AG08395 (cell line): ENCODE measurements around the gene RNF126.
"Not testable (repeated sequence)": the region's sequence is repeated elsewhere in the genome, so short reads cannot be mapped to it uniquely, and the experiment has no call there.

ENCODE experiments used
- DNase-seq: peaks from one replicate; pipeline ENCODE4 v3.0.0; 2012; ENCODE audit warnings: mixed read lengths, low spot score

The RNF126 gene

GRCh38 chr19:685454-685931 lies 22.5 kb upstream of the RNF126 start:
- no peak for DNase-seq

- DNase-seq = no peak
These were observed 19.8 kb upstream of the RNF126 start for GRCh38 chr19:682678-683320.

GRCh38 chr19:681029-682019 lies 18.3 kb upstream of the RNF126 start:
- no peak for DNase-seq

GRCh38 chr19:680287-681028 lies 17.4 kb upstream of the RNF126 start:
- DNase-seq = peak; percentile 98

- peak; percentile 54 for DNase-seq
These were observed 16.6 kb upstream of the RNF126 start for GRCh38 chr19:679418-680286.

GRCh38 chr19:678791-679388 lies 15.9 kb upstream of the RNF126 start:
- DNase-seq = no peak

- DNase-seq = no peak
These were observed 14.8 kb upstream of the RNF126 start for GRCh38 chr19:677601-678436.

GRCh38 chr19:677201-677600 lies 14.2 kb upstream of the RNF126 start:
- DNase-seq = peak; percentile 86

GRCh38 chr19:676339-677105 lies 13.5 kb upstream of the RNF126 start, which contains the start of gene FSTL3:
Gene FSTL3, plus strand, starts transcription at chr19:676392. Its CDS starts 32 bp downstream, at chr19:676424.
- DNase-seq = peak; percentile 35

- no peak for DNase-seq
These were observed 13.0 kb upstream of the RNF126 start for GRCh38 chr19:676007-676338.

- DNase-seq = no peak
These were observed 11.5 kb upstream of the RNF126 start for GRCh38 chr19:674282-675151.

- DNase-seq = no peak
These were observed 7.6 kb upstream of the RNF126 start for GRCh38 chr19:670609-671075.

- DNase-seq = not testable (repeated sequence)
These were observed 5.8 kb upstream of the RNF126 start for GRCh38 chr19:668675-669434.

- DNase-seq = not testable (repeated sequence)
These were observed 4.1 kb upstream of the RNF126 start for GRCh38 chr19:666985-667573.

- DNase-seq = peak; percentile 85
These were observed 2.0 kb upstream of the RNF126 start for GRCh38 chr19:664913-665443.

- no peak for DNase-seq
These were observed 686 bp upstream of the RNF126 start for GRCh38 chr19:663682-664117.
